ENCODE results near the gene MYO1E.
"Not testable (repeated sequence)": the region's sequence is repeated elsewhere in the genome, so short reads cannot be mapped to it uniquely, and the experiment has no call there.

Gene MYO1E

GRCh38 chr15:59162080-59162479, 210.6 kb downstream of the MYO1E start:
- not testable (repeated sequence) for DNase-seq (ENCODE audit: low spot score)

DNA sequence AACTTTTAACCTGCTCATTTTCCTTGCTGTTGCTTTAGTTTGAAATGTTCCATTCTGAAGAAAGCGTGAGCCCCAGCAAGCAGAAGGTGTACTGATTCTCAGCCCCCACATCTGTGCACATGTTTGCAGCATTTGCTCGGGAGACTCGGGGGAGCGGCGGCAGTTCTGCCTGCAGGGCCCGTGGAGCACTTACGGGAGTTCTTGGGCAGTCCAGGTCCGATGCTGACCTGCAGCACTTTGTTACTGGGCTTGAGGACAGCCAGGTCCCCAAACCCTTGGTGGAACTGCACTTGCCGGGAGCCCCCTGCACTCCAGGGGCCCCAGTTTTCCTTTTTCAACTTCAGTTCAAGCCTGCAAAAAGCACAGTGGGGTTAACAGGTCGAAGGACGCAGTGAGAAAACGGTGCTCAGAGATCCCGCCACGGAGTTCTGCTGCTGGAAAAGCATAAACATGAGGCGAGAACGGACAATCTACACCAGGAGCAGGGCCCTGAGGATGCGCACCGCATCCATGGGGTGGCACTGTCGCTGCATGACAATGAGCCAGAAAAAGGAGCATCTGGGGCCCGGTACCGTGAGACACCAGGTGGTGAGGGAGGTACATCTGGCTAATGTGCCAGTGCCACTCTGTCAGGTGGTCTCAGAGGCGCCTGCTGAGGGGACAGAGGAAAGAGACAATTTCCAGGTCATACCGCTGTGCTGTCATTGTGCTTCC, 211.6 kb downstream of the MYO1E start:
- DNase-seq (ENCODE audit: low spot score): peak; percentile 26

GRCh38 chr15:59159210-59159609, 213.5 kb downstream of the MYO1E start:
- no peak for DNase-seq (ENCODE audit: low spot score)

GRCh38 chr15:59158701-59159034, 214.0 kb downstream of the MYO1E start:
- DNase-seq (ENCODE audit: low spot score): no peak

GRCh38 chr15:59157840-59158700, 214.6 kb downstream of the MYO1E start:
- DNase-seq (ENCODE audit: low spot score): no peak

DNA sequence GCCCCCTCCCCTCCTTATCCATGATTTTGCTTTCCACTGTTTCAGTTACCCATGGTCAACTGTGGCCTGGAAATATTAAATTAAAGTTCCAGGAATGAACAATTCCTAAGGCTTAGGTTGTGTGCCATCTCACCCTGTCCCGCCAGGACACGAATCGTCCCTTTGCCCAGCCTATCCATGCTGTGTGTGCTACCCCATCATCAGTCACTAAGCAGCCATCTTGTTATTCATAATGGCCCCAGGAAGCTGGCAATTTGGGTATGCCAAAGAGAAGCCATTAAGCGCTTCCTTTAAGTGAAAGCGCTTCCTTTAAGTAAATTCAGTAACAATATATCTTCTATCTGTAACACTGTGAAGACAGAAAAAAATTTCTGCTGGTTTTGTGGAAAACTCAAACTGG, 215.3 kb downstream of the MYO1E start:
- DNase-seq (ENCODE audit: low spot score): no peak

- DNase-seq (ENCODE audit: low spot score): no peak
Observed at GRCh38 chr15:59155431-59155830, 217.2 kb downstream of the MYO1E start.

GRCh38 chr15:59154243-59154642, 218.4 kb downstream of the MYO1E start:
- DNase-seq (ENCODE audit: low spot score): no peak

DNA sequence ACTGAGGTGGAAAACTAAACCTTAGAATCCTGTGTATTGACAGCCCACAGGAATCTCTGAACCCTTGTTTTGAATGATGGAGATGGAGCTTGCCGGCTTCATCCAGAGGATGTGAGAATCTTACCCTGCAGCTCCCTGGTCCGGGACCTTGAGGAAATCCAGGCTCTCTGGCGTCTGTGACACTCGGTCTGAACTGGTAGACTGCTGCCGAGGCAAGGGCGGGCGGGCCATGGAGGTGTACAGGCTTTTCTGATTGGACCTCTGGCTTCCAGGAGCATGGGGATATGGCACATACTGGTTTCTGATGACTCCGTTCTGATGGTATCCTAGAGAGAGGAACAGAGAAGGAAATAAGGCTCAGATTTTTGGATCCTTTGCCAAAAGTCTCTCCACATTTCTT, 219.2 kb downstream of the MYO1E start:
- DNase-seq (ENCODE audit: low spot score): no peak

- DNase-seq (ENCODE audit: low spot score): no peak
Observed at GRCh38 chr15:59152694-59153450, 219.8 kb downstream of the MYO1E start.

GRCh38 chr15:59150185-59150584, 222.5 kb downstream of the MYO1E start:
- no peak for DNase-seq (ENCODE audit: low spot score)

DNA sequence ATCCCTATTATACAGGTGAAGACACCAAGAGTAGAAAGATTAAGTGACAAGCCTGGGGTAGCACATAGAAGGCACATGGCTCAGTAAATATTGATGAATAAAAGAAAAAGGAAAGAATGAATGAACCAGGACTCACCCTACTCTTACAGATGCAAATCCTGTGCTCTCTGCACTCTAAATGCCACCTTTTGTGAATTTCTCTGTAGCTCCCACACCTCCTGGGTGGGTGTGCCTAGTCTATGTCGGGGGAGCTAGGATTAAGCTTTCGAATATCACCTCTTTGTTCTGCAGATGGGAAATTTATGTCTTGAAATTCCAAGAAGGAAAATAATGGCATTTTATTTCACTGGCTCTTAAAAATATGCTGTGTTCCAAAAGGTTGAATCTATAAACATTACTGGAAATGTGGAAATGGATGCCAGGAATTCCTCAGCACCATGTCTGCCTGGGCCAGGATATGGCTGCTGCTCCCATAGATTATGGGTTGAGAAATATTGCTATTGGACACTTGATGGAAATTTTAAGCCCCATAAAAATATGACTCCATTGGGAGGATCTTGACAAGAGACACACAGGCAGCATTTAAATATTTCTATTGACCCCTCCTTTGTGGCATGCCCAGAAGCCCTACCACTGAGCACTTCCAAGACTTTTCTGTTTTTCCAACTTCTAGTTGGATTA, 224.4 kb downstream of the MYO1E start:
- no peak for DNase-seq (ENCODE audit: low spot score)

GRCh38 chr15:59147666-59148065, 225.0 kb downstream of the MYO1E start:
- no peak for DNase-seq (ENCODE audit: low spot score)

- not testable (repeated sequence) for DNase-seq (ENCODE audit: low spot score)
Observed at GRCh38 chr15:59144594-59144993, 228.1 kb downstream of the MYO1E start.

GRCh38 chr15:59143281-59143680, 229.4 kb downstream of the MYO1E start:
- DNase-seq (ENCODE audit: low spot score): no peak

DNA sequence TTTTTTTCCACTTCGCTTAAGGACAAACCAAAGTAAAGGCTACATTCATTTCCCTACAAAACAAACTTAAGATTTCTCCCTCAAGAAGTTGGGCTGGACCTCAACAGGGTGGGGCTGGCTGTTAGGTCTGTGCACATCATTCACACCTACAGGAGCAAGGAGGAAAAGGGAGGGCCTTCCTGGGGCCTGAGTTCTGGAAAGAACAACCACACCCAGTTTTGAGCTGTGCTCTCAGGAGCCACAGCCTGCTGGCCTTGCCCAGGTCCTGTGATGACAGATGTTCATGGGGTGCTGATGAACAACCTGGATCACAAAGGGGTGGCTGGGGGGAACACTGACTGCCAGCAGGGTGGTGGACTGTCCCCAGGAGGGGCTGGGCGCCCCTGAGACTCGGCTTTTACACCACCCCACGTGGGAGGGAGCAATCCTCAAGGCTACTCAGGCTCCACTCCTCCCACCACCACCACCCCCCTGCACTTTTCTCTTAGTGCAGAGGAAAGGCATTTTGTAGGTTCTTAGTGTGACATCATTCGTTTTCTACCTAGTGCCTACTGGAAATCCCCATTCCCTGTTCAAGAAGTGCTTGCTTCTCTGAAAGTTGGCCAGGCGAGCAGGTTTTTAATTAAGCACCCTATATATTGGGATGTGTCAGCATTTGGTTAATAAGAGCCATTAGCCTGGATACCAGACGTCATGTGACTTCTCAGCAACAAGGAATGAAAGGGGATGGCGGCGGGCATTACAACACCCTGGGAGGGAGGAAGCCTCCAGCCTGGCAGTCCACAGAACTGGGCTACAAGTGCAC, 232.0 kb downstream of the MYO1E start:
- DNase-seq (ENCODE audit: low spot score): no peak

GRCh38 chr15:59138243-59138642, 234.4 kb downstream of the MYO1E start:
- DNase-seq (ENCODE audit: low spot score): peak; percentile 53

- DNase-seq (ENCODE audit: low spot score): peak; percentile 20
Observed at GRCh38 chr15:59137566-59137965, 235.1 kb downstream of the MYO1E start.

DNA sequence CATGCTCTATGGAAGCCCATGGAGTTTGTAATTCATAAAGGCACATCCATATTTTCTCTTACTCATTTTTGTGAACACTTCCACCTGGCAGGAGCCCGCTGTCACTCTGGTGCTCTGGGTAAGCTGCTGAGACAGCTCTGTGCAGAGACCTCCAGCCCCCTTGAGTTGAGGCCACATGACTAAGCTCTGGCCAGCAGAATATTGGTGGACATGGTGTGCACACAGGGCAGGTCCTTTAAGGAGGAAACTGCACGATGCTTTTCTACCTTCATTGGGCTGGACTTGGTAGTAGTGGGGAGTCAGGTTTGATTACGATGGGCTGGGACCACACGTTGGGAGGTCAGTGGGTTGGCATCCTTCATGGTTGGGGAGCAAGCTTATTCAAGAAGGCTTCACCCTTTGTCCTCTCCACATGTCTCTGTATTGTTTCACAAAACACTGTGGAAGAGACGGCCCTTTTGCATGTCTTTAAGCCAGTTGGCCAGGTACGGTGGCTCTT, 238.7 kb downstream of the MYO1E start:
- DNase-seq (ENCODE audit: low spot score): no peak

DNA sequence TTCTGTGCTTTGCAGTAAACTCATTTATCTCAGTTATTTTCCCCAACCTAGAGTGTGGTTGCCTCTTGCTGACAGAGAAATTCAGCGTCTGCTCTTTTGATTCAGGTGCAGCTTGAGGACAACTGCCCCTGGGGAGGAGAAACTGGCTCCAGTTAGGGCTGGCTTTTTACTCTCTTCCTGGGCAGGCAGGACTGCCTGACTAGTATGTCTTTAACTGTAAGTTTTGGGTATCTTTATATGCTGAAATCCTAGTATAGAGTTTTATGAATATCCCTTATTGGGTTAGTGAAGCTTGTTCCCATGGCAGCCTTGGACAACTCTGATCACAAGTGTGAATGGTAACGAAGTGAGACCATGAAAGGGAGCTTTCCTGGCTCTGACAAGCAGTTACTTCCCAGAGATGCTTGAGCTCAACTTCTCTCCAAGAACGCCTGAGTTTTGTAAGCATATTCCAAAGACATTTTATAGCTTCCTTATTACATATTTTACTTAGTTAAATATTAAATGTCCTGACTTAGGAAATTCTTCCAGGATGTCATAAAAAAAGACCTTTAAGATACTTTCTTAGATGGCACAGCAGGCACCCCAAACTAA, 240.6 kb downstream of the MYO1E start:
- DNase-seq (ENCODE audit: low spot score): no peak

- DNase-seq (ENCODE audit: low spot score): no peak
Observed at GRCh38 chr15:59131456-59131855, 241.2 kb downstream of the MYO1E start.

Measured in activated CD4-positive, alpha-beta T cell treated with anti-CD3 and anti-CD28 coated beads, Interleukin-2, Interleukin-4, amounts not matched to agents 100 ng/mL and 50 ng/mL, durations not matched to agents 16 hours and 8 hours (primary cell).